Cardiac muscle cell (in vitro differentiated cells and primary cell): ENCODE data around the gene PDLIM5. TPM values are rescaled to one million over a fixed set of nuclear protein-coding genes. Genes with fewer than 3 reads are reported as not detected.

Source experiments
- DNase-seq, 2 donors: peaks; one replicate each; pipeline versions ENCODE4 v3.0.0 to v3.0.0-alpha.2; 2010 to 2017; ENCODE audit warnings: low read depth in 1 of 2, low spot score in 1 of 2
- H3K27ac ChIP-seq: fragments of 200-600 bp; sonication (generic); 2 replicates; pipeline ENCODE4 v1.5.1; 2016
- H3K27me3 ChIP-seq: fragments of 200-600 bp; sonication (generic); 2 replicates; pipeline ENCODE4 v1.6.0; 2016; ENCODE audit warnings: control low read depth
- H3K36me3 ChIP-seq: fragments of 200-600 bp; sonication (generic); 2 replicates; pipeline ENCODE4 v1.5.1; 2016; ENCODE audit warnings: control low read depth
- H3K4me1 ChIP-seq: fragments of 200-600 bp; sonication (generic); 2 replicates; pipeline ENCODE4 v1.8.1; 2017; ENCODE audit warnings: low read depth, mild to moderate bottlenecking, mixed run types
- H3K4me3 ChIP-seq: fragments of 200-600 bp; sonication (generic); 2 replicates; pipeline ENCODE4 v1.5.1; 2016; ENCODE audit warnings: mild to moderate bottlenecking
- H3K9me3 ChIP-seq: fragments of 200-600 bp; sonication (generic); 2 replicates; pipeline ENCODE4 v1.5.1; 2017; ENCODE audit warnings: low read depth, mild to moderate bottlenecking, control low read depth
- polyA plus RNA-seq: library from polyadenylated mRNA; unstranded; fragments of >200 nt; fragmentation: Nextera tagmentation; extraction: Ambion mirVana; gene quantifications from 2 replicates; pipeline ENCODE4 v1.2.1, GENCODE V29; 2016
- total RNA-seq: library from RNA; depleted of rRNA; stranded (reverse); fragments of >200 nt; gene quantifications from 2 replicates; pipeline ENCODE4 v1.2.3, GENCODE V29; 2016
- TF ChIP-seq, protein P1 (sequence below): IDR thresholded peaks from 2 replicates; pipeline ENCODE4 v1.5.1; 2012; ENCODE audit warnings: low read depth, mild to moderate bottlenecking, low read length

PDLIM5 gene
- total and polyA plus RNA-seq, 2 experiments from 2014 or later, result 426 to 446 TPM

DNA sequence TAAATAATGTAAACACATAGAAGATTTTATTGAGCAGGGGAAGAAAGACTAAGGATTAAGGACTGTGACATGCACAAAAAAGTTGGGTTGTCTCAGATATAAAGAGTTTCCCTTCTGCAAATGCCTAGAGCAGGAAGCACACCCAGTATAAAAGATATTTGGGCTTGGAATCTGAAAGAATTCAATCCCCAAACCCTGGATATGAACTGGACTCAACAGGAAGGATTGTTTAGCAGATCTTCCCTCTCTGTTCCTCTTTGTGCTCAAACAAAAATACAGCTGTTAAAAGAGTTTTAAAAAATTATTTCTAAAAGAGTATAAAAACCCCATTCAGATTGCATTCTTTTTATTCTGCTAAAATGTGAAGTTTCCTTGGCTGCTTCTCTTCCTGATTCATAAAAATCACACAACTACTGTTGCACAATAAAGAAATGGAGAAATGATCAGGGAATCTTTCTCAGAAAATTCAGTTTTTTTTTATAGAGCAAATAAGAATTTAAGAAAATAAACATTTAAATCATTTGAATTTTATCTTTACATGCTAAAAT is 71.4 kb downstream of the PDLIM5 start:
- H3K4me3 ChIP-seq, result no peak overlapping the region
- H3K36me3 ChIP-seq, result peaks cover 25% of the 10 kb centered on the region
- H3K27ac ChIP-seq, result peak overlapping the region; percentile 29
- TF ChIP-seq, protein P1, sequence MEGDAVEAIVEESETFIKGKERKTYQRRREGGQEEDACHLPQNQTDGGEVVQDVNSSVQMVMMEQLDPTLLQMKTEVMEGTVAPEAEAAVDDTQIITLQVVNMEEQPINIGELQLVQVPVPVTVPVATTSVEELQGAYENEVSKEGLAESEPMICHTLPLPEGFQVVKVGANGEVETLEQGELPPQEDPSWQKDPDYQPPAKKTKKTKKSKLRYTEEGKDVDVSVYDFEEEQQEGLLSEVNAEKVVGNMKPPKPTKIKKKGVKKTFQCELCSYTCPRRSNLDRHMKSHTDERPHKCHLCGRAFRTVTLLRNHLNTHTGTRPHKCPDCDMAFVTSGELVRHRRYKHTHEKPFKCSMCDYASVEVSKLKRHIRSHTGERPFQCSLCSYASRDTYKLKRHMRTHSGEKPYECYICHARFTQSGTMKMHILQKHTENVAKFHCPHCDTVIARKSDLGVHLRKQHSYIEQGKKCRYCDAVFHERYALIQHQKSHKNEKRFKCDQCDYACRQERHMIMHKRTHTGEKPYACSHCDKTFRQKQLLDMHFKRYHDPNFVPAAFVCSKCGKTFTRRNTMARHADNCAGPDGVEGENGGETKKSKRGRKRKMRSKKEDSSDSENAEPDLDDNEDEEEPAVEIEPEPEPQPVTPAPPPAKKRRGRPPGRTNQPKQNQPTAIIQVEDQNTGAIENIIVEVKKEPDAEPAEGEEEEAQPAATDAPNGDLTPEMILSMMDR, result no peak
- no peaks in the 10 kb centered on the region for H3K9me3 ChIP-seq
- H3K27me3 ChIP-seq, result no peaks in the 10 kb centered on the region
- peaks cover 51% of the 10 kb centered on the region for H3K4me1 ChIP-seq
- peak in 1 of 2 donors; percentile 41 for DNase-seq

DNA sequence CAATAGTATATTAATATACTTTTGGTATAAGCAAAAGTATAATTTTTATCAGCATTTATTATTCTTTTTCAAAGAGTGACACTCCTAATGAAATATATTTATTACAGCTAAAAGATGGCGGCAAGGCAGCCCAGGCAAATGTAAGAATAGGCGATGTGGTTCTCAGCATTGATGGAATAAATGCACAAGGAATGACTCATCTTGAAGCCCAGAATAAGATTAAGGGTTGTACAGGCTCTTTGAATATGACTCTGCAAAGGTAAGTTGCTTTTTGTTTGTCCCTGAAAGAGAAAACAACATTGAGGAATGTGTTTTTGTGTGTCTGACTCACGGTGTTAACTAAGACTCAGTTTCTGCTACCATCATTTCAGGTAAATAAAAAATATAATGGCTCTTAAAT is 71.9 kb downstream of the PDLIM5 start:
- no peak overlapping the region for H3K4me3 ChIP-seq
- no peaks in the 10 kb centered on the region for H3K27me3 ChIP-seq
- no peaks in the 10 kb centered on the region for H3K9me3 ChIP-seq
- peaks cover 51% of the 10 kb centered on the region for H3K4me1 ChIP-seq
- peak in 1 of 2 donors; percentile 66 for DNase-seq
- TF ChIP-seq, protein P1, result no peak
- peak overlapping the region; percentile 29 for H3K27ac ChIP-seq
- H3K36me3 ChIP-seq, result peaks cover 25% of the 10 kb centered on the region

DNA sequence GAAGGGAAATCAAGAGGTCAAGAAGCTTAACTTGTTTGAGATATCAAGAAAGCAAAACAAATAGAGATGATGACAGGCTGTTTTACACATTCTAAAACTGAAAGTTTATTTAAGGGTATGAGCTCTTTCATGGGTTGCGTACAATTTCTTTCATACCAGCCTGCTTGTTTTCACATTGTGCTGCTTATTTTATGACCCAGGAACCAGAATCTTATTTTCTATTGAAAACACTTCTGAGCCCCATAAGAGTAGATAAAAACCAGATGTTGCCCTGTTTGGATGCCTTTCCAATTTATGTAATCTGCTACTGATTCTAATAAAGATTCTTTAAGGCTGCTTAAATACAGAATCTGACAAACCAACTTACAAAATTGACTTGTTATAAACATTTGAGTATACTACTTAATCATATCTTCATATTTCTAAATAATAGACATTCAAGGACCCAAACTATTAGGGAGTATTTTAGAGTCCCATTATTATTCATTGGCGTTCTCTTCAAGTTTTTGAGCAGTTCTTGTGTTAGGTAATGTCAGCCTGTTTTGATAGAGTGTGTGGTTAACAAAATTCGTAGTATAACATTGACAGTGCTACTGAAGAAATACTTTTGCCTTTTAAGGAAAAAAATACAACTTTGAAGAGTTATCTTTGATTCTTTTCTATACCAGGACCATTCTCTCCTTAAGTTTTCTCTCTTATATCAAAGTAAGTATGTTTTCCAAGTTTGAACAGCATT is 74.4 kb downstream of the PDLIM5 start:
- Histone ChIP-seq H3K4me3 (no peak overlapping the region), H3K9me3 (no peaks in the 10 kb centered on the region), H3K36me3 (peaks cover 20% of the 10 kb centered on the region), H3K4me1 (peaks cover 51% of the 10 kb centered on the region), H3K27me3 (no peaks in the 10 kb centered on the region), H3K27ac (peak overlapping the region; percentile 76)
- DNase-seq, result peak in 1 of 2 donors; percentile 46
- TF ChIP-seq, protein P1, result no peak

DNA sequence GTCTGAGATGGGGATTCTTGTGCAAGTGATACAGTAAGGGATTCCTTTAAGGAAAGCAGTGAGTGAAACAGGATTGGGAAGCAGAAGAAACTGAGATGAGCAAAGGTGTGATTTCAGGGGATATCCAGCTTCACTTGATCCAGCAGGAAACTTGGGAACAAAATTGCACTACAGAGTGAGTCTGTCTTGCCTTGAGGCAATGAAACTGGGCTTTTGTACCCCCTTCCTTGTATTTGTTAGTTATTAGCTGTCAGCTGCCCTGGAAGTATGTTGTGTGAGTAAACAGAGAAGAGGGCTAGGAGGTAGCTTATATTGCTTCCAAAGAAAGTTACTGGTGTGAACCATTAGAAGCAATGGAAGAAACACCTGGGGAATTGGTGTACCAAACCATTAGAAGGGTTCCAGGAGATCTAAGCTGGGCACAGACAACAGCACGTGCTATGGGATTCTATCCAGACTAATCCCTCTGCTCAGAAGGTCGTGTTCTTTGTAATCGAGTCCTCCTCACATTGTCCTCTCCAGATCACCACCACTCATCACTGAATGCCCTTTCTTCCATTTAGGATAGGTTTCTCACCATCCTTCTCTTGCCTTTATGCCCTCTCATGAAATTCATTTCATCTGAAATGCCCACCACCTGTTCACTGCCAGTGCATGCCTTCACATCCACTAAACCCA is 76.0 kb downstream of the PDLIM5 start:
- DNase-seq, result no peak
- H3K4me1 ChIP-seq, result peaks cover 47% of the 10 kb centered on the region
- no peak overlapping the region for H3K4me3 ChIP-seq
- peak overlapping the region; percentile 31 for H3K27ac ChIP-seq
- no peaks in the 10 kb centered on the region for H3K27me3 ChIP-seq
- TF ChIP-seq, protein P1, result no peak
- H3K36me3 ChIP-seq, result peaks cover 20% of the 10 kb centered on the region
- H3K9me3 ChIP-seq, result no peaks in the 10 kb centered on the region

DNA sequence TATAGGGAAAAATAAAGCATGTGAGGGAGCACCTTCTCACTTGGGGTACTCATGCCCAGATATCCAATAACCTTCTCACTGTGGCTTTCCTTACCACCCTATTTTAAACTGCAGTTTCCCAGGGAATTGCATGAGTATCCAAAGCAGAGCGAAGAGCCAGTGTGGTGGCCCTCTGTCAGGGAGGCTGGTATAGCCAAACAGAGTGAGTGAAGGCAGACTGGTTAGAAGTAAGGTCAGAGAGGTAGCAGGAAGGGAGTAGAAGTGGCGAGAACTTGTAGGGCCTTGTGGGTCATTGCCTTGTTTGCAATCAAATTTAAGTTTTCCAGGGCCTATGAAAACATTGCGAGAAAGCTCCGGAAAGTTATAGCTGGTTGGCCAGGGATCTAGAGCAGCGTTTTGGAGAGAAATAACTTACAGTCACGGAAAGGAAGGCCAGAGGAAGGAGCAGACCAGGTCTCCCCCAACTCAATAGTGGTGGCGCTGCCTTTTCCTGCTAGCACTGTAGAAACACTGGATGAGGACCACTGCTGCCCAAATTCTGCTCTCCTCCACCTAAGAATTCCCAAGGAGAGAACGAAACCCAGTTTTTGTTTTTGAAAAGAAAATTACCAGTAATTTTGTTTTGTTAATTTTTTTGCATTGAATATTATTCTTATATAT is 77.2 kb downstream of the PDLIM5 start:
- Histone ChIP-seq H3K4me1 (peaks cover 58% of the 10 kb centered on the region), H3K27ac (peak overlapping the region; percentile 77), H3K9me3 (no peaks in the 10 kb centered on the region), H3K36me3 (peaks cover 20% of the 10 kb centered on the region), H3K4me3 (no peak overlapping the region), H3K27me3 (no peaks in the 10 kb centered on the region)
- no peak for DNase-seq
- TF ChIP-seq, protein P1, result no peak
